NCI-H748 treated with DMSO at 0.1 percent for 48 hours (cell line): ENCODE data around the gene ASCL5.
A peak's percentile ranks its signal among the peaks of the same experiment; 100 is the strongest.

Experiments used
- DNase-seq: peaks from one replicate; lab custom pipeline; 2025; lab: John Stamatoyannopoulos, UW

The ASCL5 gene

GRCh38 chr1:201136355-201137023, 9.5 kb upstream of the ASCL5 start:
- no peak for DNase-seq

GRCh38 chr1:201134405-201134804, 7.4 kb upstream of the ASCL5 start:
- DNase-seq = no peak

- no peak for DNase-seq
Measured at GRCh38 chr1:201131398-201131797, 4.4 kb upstream of the ASCL5 start.

GRCh38 chr1:201128962-201129361, 2.0 kb upstream of the ASCL5 start:
- no peak for DNase-seq

- DNase-seq = no peak
Measured at GRCh38 chr1:201128476-201128875, 1.5 kb upstream of the ASCL5 start.

- no peak for DNase-seq
Measured at GRCh38 chr1:201127755-201128455, 921 bp upstream of the ASCL5 start.

- no peak for DNase-seq
Measured at GRCh38 chr1:201126463-201126831, 537 bp downstream of the ASCL5 start.

GRCh38 chr1:201125800-201126199, 1.2 kb downstream of the ASCL5 start:
- no peak for DNase-seq

GRCh38 chr1:201125019-201125418, 2.0 kb downstream of the ASCL5 start:
- no peak for DNase-seq

- no peak for DNase-seq
Measured at GRCh38 chr1:201123866-201124265, 3.1 kb downstream of the ASCL5 start.

- DNase-seq = no peak
Measured at GRCh38 chr1:201122321-201122957, 4.5 kb downstream of the ASCL5 start.

- DNase-seq = no peak
Measured at GRCh38 chr1:201119206-201120197, 7.5 kb downstream of the ASCL5 start.

GRCh38 chr1:201116091-201116490, 10.9 kb downstream of the ASCL5 start:
- no peak for DNase-seq

GRCh38 chr1:201115390-201115937, 11.5 kb downstream of the ASCL5 start:
- no peak for DNase-seq

GRCh38 chr1:201114245-201115131, 12.5 kb downstream of the ASCL5 start:
- peak; percentile 68 for DNase-seq

- no peak for DNase-seq
Measured at GRCh38 chr1:201113451-201114244, 13.3 kb downstream of the ASCL5 start.

- DNase-seq = no peak
Measured at GRCh38 chr1:201112926-201113325, 14.1 kb downstream of the ASCL5 start.

GRCh38 chr1:201112173-201112731, 14.7 kb downstream of the ASCL5 start, which contains the start of gene CACNA1S:
Gene CACNA1S (minus strand): TSS chr1:201112426. CDS start chr1:201112339, 87 bp downstream.
- DNase-seq = no peak

- no peak for DNase-seq
Measured at GRCh38 chr1:201111672-201112071, 15.3 kb downstream of the ASCL5 start.
